GM10248 (cell line): Measurements from ENCODE around the gene KANK3.
"Not testable (repeated sequence)": the region's sequence is repeated elsewhere in the genome, so short reads cannot be mapped to it uniquely, and the experiment has no call there.

Source experiments
- CTCF ChIA-PET: fragments of 300-600 bp; sonication (Branson Sonifier 250); formaldehyde crosslinking; extraction: SDS; loops from one replicate; lab custom pipeline; 2021; ENCODE audit warnings: antibody characterized with exemption; lab: Yijun Ruan, JAX
- POLR2A ChIA-PET: fragments of 350-650 bp; sonication (Branson Sonifier 250); formaldehyde crosslinking; extraction: SDS; loops from one replicate; lab custom pipeline; 2020; ENCODE audit warnings: antibody characterized with exemption; lab: Yijun Ruan, JAX
- DNase-seq: peaks from one replicate; pipeline ENCODE4 v3.0.0; 2012; ENCODE audit errors: extremely low spot score
- TF ChIP-seq, protein P1 (sequence below): IDR thresholded peaks from 2 replicates; pipeline ENCODE4 v1.5.1; 2012; ENCODE audit warnings: mild to moderate bottlenecking, low read depth; ENCODE audit errors: extremely low read depth, missing control alignments, control extremely low read depth

The KANK3 gene

DNA sequence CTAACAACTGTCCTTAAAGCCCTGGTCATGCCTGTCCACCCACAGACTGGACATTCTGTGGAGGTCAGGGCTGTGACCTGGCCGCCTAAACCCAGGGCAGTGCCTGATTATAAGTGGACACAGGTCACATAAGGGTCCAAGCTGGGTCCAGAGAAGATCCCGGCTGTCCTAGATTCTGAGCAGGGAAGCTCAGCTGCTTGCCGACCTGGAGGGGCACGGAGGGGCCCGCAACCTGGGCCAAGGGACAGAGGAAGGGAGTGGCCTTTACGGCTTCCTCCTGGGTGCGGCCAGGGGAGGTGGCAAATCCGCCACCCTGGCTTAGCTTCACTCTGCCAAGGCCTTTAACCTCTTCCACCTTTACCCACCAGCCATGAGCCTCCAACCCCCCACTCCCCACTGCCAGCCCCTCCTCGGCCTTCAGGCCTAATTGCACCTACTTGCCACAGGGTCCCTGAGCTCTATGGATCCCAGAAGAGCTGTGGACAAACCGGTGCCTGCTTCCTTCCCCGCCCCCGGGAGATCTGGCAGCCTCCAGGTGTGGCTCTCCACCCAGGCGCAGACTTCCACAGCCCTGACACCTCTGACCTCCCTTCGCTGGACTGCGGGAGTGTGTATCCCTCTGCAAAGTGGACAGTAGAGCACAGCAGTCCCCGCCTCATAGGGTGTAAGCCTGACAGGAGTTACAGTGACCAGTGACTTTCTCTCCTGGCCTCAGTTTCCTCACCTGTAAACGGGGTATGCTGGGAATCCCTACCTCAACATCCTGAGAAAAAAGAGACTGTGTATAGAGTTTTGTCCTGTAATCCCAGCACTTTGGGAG lies 36.6 kb downstream of the KANK3 start:
- TF ChIP-seq, protein P1, sequence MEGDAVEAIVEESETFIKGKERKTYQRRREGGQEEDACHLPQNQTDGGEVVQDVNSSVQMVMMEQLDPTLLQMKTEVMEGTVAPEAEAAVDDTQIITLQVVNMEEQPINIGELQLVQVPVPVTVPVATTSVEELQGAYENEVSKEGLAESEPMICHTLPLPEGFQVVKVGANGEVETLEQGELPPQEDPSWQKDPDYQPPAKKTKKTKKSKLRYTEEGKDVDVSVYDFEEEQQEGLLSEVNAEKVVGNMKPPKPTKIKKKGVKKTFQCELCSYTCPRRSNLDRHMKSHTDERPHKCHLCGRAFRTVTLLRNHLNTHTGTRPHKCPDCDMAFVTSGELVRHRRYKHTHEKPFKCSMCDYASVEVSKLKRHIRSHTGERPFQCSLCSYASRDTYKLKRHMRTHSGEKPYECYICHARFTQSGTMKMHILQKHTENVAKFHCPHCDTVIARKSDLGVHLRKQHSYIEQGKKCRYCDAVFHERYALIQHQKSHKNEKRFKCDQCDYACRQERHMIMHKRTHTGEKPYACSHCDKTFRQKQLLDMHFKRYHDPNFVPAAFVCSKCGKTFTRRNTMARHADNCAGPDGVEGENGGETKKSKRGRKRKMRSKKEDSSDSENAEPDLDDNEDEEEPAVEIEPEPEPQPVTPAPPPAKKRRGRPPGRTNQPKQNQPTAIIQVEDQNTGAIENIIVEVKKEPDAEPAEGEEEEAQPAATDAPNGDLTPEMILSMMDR = no peak
- ChIA-PET POLR2A (no interaction called here), CTCF (interaction anchor here (1.9 kb wide), 1 partner anchor 107 kb away, joined by 4 read pairs; the partner anchor contains the start of gene MARCHF2)
- DNase-seq = no peak

DNA sequence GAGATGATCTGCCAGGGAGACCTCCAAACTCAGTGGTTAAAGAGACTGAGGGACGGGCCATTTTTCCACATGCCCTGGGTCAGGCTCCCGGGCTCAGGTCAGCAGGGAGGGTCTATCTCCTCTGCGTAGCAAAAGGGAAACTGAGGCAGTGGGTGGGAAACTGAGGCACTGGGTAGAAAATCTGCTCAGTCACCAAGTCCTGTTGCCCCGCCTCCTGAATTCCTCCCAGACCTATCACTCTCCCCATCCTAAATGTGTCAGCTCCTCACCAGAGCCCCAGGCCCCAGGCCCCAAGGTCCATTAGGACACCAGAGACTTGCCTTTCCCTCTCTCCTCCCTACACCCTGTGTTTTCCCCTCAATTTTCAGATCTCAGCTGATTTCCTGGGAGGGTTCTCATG lies 37.3 kb downstream of the KANK3 start:
- ChIA-PET CTCF (interaction anchor here (1.9 kb wide), 1 partner anchor 108 kb away, joined by 4 read pairs; the partner anchor contains the start of gene MARCHF2), POLR2A (no interaction called here)
- DNase-seq = no peak
- TF ChIP-seq, protein P1 = no peak

DNA sequence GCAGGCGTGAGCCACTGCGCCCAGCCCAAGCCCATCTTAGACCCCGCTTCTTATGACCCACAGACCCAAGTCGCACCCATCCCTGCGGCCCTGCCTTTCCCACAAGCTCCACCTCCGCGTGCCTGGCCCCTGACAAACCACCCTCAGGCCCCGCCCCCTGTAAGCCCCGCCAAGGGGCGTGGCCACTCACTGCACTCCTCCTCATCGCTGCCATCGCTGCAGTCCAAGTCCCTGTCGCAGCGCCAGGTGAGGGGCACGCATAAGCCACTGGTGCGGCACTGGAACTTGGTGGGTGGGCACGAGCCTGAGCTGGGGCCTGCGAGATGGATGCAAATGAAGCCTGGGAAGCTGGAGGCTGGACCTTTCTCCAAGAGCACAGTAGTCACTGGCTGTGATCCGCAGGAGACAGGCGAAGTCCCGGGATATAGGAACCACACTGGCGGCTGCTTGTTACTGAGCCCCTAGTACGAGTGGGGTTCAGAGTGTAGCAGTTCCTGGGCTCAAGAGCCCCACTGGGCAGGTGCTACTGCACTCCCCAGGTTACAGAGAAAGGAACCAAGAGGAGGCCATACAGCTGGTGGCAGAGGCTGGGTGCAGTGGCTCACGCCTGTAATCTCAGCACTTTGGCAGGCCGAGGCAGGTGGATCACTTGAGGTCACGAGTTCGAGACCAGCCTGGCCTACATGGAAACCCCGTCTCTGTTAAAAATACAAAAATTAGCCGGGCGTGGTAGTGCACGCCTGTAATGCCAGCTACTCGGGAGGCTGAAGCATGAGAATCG lies 38.0 kb downstream of the KANK3 start:
- no peak for DNase-seq

DNA sequence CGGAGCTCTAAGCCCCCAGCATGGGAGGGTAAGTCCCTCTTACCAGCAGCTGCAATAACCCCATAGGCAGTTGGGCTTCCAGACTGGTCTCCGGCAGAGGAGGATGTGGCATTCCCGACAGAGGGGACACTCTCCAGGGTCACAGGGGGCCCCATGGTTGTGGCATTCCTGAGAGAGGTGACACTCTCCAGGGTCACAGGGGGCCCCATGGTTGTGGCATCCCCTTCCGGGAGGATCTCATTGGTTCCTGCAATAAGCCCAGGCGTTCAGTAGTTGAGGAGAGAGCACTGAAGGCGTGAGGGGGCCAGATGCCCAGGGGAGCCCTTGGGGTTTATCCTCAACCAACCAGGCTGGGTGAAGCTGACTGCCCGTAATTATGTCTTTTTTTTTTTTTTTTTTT lies 40.3 kb downstream of the KANK3 start:
- CTCF ChIA-PET = interaction anchor here (1.1 to 1.4 kb wide), 2 partner anchors 8 to 212 kb away, joined by 3 to 4 read pairs; partner anchors contain the start of gene ZNF414
- POLR2A ChIA-PET = interaction anchor here (0.6 kb wide), 1 partner anchor 51 kb away, joined by 4 read pairs; no protein-coding TSS in a partner anchor
- no peak for DNase-seq
- TF ChIP-seq, protein P1 = no peak

More for the DNA sequence above, 38.0 kb downstream of the KANK3 start:
- CTCF ChIA-PET = interaction anchor here (1.4 kb wide), 1 partner anchor 36 kb away, joined by 4 read pairs; no protein-coding TSS in a partner anchor
- TF ChIP-seq, protein P1 = no peak
- POLR2A ChIA-PET = interaction anchor here (0.7 kb wide), 1 partner anchor 1555 kb away, joined by 7 read pairs; no protein-coding TSS in a partner anchor

DNA sequence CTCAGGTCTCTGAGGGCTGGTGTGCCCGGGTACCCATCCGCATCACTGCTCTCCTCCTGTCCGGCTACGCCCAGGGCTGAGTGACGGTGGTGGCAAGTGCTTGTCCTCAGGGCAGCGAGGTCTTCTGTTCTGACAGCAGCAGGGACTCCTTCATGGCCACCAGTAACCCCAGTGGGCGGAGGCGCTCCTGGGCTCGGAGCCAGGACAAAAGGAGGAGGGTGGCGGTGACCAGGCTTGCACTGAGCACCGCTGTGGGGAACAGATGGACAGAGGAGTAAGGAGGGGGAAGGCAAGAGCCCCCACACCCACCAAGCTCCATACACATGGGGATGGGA lies 40.7 kb downstream of the KANK3 start:
- TF ChIP-seq, protein P1 = no peak
- ChIA-PET POLR2A (interaction anchor here (0.6 kb wide), 1 partner anchor 51 kb away, joined by 4 read pairs; no protein-coding TSS in a partner anchor), CTCF (interaction anchor here (1.1 to 1.4 kb wide), 2 partner anchors 8 to 212 kb away, joined by 3 to 4 read pairs; partner anchors contain the start of gene ZNF414)
- no peak for DNase-seq

DNA sequence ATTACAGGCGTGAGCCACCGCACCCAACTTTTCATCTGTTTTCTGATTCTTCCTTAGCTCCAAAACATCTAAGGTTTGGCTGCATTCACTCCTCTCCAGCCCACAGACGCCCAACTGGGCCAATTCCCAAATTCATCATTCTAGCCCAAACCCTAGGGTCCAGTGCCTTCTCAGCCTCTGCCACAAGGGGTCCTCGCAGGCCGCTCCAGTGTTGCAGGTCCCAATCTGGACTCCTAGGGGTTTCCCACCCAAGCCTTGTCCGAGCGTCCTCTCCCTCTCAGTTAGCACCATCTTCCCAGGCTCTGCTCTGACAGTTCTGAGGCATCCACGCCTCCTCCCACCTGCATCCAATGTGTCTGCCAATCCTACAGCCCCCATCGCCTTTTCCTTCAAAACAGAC lies 51.7 kb downstream of the KANK3 start:
- POLR2A ChIA-PET, DNase-seq, CTCF ChIA-PET: not testable (repeated sequence)

DNA sequence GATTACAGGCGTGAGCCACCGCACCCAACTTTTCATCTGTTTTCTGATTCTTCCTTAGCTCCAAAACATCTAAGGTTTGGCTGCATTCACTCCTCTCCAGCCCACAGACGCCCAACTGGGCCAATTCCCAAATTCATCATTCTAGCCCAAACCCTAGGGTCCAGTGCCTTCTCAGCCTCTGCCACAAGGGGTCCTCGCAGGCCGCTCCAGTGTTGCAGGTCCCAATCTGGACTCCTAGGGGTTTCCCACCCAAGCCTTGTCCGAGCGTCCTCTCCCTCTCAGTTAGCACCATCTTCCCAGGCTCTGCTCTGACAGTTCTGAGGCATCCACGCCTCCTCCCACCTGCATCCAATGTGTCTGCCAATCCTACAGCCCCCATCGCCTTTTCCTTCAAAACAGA lies 66.6 kb downstream of the KANK3 start:
- CTCF ChIA-PET, DNase-seq, POLR2A ChIA-PET: not testable (repeated sequence)
